ENCODE data around the gene SLC25A21.

DNA sequence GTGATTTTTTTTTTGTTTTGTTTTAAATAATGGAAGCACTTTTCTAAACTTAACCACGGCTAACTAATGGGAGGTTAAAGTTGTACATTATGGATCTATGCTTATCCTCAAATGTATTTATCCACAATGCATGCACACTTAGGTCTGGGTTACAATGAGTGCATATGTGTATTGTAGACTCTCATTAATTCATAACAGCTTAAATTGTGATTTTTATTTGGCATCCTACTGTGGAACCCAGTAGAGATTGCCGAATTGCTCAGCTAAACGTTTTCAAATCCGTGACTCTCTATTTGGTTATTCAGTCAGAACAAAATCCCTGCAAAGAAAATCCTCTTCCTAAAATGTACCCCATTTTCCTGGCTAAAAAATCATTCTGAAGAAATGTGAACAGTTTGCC is 244.0 kb downstream of the SLC25A21 start:
- no peak for TF ChIP-seq ZNF431 (CRISPR knock-in tag; IDR thresholded peaks at IDR 0.05; ENCODE audit: borderline replicate concordance, low read depth)
- no peak for TF ChIP-seq RNF2 (conservative IDR thresholded peaks at IDR 0.05; ENCODE audit: low read depth)
- TF ChIP-seq, protein P1, sequence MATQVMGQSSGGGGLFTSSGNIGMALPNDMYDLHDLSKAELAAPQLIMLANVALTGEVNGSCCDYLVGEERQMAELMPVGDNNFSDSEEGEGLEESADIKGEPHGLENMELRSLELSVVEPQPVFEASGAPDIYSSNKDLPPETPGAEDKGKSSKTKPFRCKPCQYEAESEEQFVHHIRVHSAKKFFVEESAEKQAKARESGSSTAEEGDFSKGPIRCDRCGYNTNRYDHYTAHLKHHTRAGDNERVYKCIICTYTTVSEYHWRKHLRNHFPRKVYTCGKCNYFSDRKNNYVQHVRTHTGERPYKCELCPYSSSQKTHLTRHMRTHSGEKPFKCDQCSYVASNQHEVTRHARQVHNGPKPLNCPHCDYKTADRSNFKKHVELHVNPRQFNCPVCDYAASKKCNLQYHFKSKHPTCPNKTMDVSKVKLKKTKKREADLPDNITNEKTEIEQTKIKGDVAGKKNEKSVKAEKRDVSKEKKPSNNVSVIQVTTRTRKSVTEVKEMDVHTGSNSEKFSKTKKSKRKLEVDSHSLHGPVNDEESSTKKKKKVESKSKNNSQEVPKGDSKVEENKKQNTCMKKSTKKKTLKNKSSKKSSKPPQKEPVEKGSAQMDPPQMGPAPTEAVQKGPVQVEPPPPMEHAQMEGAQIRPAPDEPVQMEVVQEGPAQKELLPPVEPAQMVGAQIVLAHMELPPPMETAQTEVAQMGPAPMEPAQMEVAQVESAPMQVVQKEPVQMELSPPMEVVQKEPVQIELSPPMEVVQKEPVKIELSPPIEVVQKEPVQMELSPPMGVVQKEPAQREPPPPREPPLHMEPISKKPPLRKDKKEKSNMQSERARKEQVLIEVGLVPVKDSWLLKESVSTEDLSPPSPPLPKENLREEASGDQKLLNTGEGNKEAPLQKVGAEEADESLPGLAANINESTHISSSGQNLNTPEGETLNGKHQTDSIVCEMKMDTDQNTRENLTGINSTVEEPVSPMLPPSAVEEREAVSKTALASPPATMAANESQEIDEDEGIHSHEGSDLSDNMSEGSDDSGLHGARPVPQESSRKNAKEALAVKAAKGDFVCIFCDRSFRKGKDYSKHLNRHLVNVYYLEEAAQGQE (IDR thresholded peaks at IDR 0.05; ENCODE audit: borderline replicate concordance in 1 of 2, low read depth in 1 of 2, low read length in 2 of 2): no peak
- TF ChIP-seq HNRNPUL1 (IDR thresholded peaks at IDR 0.05; ENCODE audit: low read depth, low read length): no peak
- TF ChIP-seq, protein P2, sequence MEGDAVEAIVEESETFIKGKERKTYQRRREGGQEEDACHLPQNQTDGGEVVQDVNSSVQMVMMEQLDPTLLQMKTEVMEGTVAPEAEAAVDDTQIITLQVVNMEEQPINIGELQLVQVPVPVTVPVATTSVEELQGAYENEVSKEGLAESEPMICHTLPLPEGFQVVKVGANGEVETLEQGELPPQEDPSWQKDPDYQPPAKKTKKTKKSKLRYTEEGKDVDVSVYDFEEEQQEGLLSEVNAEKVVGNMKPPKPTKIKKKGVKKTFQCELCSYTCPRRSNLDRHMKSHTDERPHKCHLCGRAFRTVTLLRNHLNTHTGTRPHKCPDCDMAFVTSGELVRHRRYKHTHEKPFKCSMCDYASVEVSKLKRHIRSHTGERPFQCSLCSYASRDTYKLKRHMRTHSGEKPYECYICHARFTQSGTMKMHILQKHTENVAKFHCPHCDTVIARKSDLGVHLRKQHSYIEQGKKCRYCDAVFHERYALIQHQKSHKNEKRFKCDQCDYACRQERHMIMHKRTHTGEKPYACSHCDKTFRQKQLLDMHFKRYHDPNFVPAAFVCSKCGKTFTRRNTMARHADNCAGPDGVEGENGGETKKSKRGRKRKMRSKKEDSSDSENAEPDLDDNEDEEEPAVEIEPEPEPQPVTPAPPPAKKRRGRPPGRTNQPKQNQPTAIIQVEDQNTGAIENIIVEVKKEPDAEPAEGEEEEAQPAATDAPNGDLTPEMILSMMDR (CRISPR knock-in tag; IDR thresholded peaks at IDR 0.05): no peak
- no peak for TF ChIP-seq SIN3A (IDR thresholded peaks at IDR 0.05; ENCODE audit: borderline replicate concordance, low read depth, low read length)
- TF ChIP-seq, protein P3, sequence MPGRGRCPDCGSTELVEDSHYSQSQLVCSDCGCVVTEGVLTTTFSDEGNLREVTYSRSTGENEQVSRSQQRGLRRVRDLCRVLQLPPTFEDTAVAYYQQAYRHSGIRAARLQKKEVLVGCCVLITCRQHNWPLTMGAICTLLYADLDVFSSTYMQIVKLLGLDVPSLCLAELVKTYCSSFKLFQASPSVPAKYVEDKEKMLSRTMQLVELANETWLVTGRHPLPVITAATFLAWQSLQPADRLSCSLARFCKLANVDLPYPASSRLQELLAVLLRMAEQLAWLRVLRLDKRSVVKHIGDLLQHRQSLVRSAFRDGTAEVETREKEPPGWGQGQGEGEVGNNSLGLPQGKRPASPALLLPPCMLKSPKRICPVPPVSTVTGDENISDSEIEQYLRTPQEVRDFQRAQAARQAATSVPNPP (CRISPR knock-in tag; IDR thresholded peaks at IDR 0.05): no peak
- no peak for TF ChIP-seq GABPA (IDR thresholded peaks at IDR 0.05; ENCODE audit: low read depth, low read length)
- no peak for TF ChIP-seq GABPA (CRISPR knock-in tag; IDR thresholded peaks at IDR 0.05; ENCODE audit: low read depth)
- no peak for TF ChIP-seq DR1 (CRISPR knock-in tag; IDR thresholded peaks at IDR 0.05)
- no peak for TF ChIP-seq POLR2AphosphoS2 (IDR thresholded peaks at IDR 0.05; ENCODE audit: low read depth, low read length)
- no peak for TF ChIP-seq ZNF558 (CRISPR knock-in tag; IDR thresholded peaks at IDR 0.05; ENCODE audit: borderline replicate concordance)
- TF ChIP-seq ZNF629 (CRISPR knock-in tag; conservative IDR thresholded peaks at IDR 0.05): no peak
- TF ChIP-seq JUNB (CRISPR knock-in tag; IDR thresholded peaks at IDR 0.05; ENCODE audit: borderline replicate concordance): no peak
